Measurements from ENCODE around the gene SHLD1.

SHLD1 gene

DNA sequence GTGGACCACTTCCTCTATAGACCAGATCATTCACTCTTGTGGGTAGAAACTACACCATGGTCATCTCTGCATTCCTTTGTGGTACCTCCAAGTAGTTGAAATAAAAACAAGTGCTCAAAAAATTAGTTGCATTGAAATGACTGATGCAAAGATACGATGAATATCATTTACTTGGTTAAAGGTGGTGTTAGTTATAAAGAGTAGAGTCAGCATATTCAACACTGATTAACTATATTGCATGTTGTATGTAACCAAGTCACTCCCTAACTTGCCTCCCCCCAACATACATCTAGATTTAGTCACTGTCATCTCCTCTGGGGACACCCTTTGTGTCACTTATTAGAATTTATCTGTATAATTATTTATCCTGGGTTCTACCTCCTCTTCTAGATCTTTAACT is 77.7 kb downstream of the SHLD1 start:
- TF ChIP-seq, protein P1, sequence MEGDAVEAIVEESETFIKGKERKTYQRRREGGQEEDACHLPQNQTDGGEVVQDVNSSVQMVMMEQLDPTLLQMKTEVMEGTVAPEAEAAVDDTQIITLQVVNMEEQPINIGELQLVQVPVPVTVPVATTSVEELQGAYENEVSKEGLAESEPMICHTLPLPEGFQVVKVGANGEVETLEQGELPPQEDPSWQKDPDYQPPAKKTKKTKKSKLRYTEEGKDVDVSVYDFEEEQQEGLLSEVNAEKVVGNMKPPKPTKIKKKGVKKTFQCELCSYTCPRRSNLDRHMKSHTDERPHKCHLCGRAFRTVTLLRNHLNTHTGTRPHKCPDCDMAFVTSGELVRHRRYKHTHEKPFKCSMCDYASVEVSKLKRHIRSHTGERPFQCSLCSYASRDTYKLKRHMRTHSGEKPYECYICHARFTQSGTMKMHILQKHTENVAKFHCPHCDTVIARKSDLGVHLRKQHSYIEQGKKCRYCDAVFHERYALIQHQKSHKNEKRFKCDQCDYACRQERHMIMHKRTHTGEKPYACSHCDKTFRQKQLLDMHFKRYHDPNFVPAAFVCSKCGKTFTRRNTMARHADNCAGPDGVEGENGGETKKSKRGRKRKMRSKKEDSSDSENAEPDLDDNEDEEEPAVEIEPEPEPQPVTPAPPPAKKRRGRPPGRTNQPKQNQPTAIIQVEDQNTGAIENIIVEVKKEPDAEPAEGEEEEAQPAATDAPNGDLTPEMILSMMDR (IDR thresholded peaks at IDR 0.05; ENCODE audit: insufficient read depth, low read depth, low read length, missing control alignments): no peak
- H3K4me3 ChIP-seq (ENCODE audit: low read depth, low read length): no peak overlapping the region
- DNase-seq (ENCODE audit: low read depth): no peak

DNA sequence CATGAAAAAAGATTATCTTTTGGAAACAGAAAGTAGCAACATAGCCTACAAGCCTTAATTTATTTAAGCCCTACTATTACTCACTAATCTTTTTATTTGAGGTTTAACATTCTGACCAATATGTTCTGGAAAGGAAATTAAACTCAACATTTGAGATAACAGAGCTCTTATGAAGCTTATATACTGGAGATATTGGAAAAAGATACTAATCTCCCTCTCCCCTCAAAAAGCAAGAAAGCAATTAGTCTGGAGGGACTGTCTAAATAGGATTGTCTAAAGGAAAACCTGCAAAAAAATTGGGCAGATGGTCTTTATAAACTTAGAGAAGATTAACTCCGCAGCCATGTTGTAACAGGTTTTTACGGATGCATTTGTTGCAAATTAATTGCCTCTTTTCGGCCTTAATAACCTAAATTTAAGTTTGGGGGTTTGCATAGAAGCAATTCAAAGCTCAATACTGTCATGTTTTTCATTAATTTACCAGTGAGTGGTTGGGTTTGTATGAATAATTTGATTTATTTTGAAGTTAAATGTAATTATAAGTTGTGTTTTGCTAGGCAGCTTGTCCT is 79.1 kb downstream of the SHLD1 start:
- H3K4me3 ChIP-seq (ENCODE audit: low read depth, low read length): no peak overlapping the region
- DNase-seq (ENCODE audit: low read depth): no peak
- TF ChIP-seq, protein P1 (IDR thresholded peaks at IDR 0.05; ENCODE audit: insufficient read depth, low read depth, low read length, missing control alignments): no peak

DNA sequence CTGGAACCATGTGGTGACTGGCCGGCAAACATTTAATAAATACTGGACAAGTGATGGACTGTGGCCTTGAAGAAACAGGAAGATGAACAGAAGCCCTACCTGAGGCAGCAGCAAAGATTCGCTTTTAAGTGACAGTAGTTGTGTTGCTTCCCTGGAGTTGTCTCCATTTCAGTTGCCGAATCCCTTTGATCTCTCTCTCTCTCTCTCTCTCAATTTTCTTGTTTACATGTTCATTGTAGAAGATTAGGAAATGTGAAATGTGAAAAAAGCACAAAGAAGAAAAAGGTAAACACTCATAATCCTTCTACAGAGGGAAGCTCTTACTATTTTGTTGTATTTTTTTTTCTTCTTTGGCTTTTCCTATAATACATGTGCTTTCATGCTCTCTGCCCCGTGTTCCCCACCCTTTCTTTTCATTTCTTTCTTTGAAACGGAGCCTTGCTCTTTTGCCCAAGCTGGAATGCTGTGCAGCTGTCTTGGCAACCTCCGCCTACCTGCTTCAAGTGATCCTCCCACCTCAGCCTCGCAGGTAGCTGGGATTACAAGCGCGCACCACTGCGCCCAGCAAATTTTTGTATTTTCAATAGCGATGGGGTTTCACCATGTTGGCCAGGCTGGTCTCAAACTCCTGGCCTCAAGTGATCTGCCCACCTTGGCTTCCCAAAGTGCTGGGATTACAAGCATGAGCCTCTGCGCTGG is 81.5 kb downstream of the SHLD1 start:
- TF ChIP-seq, protein P1 (IDR thresholded peaks at IDR 0.05; ENCODE audit: insufficient read depth, low read depth, low read length, missing control alignments): no peak
- DNase-seq (ENCODE audit: low read depth): no peak
- H3K4me3 ChIP-seq (ENCODE audit: low read depth, low read length): no peak overlapping the region

DNA sequence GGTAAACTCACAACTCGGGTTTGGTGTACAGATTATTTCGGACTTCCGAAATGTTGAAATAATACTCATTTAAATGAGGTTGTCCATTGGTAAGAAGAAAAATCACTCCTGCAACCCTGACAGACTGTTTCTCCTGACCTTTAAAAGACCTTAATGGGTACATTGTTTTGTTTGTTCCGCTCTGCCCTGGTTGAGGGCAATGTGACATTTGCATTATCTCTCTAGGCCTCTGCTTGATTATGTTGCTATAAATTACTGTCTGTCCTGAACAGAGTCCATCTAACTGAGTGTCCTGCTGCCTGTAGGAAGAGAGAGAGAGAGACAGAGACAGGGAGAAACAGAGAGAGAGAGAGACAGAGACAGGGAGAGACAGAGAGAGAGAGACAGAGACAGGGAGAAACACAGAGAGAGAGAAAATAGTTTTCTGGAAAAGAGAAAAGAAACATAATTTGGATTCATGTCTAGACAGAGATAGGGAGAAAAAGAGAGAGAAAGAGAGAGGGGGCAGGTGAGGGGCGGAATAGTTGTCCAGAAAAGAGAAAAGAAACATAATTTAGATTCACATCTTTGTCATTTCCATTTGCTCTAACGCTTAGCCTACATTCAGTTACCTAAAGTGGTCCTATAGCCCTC is 83.2 kb downstream of the SHLD1 start:
- no peak for DNase-seq (ENCODE audit: low read depth)
- TF ChIP-seq, protein P1 (IDR thresholded peaks at IDR 0.05; ENCODE audit: insufficient read depth, low read depth, low read length, missing control alignments): no peak
- no peak overlapping the region for H3K4me3 ChIP-seq (ENCODE audit: low read depth, low read length)

DNA sequence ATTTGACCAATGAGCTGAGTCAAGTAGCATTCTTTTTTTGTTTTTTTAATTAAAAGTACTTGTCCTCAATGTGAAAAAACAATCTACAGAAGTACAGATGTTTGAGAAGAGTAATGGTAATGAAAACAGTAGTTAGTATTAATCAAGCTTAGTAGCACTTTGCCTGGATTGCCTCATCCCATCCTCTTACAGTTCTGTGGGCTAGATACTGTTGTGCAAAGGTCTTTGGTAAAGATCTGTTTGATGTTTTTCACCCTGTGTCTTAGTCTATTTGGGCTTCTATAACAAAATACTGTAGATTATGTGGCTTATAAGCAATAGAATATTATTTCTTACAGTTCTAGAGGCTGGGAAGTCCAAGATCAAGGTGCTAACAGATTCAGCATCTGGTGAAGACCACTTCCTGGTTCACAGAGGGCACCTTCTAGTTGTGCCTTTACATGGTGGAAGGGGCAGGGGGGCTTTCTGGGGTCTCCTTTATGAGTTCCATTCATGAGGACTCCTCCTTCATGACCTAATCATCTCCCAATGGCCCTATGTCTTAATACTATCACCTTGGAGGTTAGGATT is 84.3 kb downstream of the SHLD1 start:
- TF ChIP-seq, protein P1 (IDR thresholded peaks at IDR 0.05; ENCODE audit: insufficient read depth, low read depth, low read length, missing control alignments): no peak
- H3K4me3 ChIP-seq (ENCODE audit: low read depth, low read length): no peak overlapping the region
- no peak for DNase-seq (ENCODE audit: low read depth)

DNA sequence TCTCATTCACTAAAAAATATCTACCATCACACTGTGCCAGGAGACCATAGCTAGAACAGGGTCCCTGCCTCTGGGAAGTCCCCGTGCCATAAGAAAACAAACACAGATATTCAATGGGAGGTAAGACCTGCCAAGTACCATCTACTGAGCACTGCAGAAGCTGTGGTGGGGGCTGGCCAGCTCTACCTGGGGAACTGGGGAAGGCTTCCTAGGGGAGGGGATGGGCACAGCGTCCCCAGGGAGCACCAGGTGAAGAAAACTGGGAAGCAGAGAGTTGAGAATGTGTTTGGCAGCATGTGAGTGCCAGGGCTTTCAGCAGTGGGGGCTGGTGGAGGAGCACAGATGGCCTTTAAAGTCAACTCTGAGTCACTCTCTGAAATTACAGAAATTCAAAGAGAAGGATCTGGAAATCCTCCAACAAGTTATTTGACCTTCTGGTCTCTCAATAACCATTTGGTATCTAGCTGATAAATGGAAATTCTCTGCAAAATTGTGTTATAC is 85.2 kb downstream of the SHLD1 start:
- no peak for DNase-seq (ENCODE audit: low read depth)
- TF ChIP-seq, protein P1 (IDR thresholded peaks at IDR 0.05; ENCODE audit: insufficient read depth, low read depth, low read length, missing control alignments): no peak
- no peak overlapping the region for H3K4me3 ChIP-seq (ENCODE audit: low read depth, low read length)

All from GM12865 (cell line).